Eye (tissue), 1 donor: Measurements from ENCODE around the gene PSMB5.

Experiments
- DNase-seq: peaks from one replicate; pipeline ENCODE4 v3.0.0-alpha.2; 2015

The PSMB5 gene

DNA sequence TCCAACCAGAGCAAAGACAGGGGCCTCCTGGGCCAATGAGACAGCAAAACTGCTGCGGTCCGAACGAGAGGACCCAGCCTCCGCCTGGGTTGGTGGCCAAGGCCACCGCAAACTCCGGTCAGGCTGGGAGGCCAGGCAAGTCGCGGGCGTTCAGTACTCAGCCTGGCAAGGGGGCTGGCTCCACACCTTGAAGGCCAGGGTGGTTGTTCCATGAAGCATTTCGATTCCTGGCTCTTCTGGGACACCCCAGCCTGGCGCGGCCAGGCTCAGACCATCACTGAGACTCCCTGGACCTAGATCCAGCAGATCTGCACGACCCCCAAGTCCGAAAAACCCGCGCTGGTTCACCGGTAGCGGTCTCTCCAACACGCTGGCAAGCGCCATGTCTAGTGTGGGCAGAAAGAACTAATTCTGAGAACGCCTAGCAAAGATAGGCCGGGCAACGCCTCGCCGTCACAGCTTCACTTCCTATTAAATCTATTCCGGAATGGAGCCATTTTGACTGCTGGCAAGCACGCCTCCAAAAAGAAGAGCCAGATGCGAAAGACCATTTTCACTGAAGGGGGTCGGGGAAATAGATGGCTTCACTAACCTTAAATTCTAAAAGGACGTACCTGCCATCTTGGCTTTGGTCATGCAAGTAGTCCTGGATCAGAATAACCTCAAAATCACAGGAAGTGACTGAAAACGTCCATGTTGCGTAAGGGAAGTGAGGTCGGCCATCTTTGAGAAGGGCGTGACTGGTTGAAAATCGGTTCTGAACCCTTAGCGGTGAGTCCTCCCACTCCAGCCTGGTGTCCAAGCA is at the start of gene PSMB5:
Gene PSMB5, minus strand, starts transcription at position 403 of the 805 bp plus-strand sequence. Its CDS starts 19 bp downstream, at position 384.
- peak; percentile 98 for DNase-seq

DNA sequence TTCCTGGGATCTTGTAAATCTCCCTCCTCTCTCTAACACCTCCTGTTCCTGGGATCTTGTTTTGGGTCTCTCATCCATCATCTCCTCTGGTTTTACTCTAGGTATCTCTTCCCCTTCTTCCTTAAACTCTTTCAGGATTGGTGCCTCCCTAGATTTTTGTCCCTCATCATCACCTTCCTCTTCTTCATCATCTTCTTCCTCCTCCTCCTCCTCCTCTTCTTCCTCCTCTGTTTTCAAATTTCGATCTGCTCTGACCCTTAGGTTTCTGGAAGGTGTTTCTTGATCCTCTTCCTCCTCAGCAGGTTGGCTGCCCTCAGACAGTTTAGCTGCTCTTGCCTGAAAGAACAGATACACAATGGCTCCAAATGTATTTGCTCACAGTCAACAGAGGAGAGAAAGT is 45.8 kb upstream of the PSMB5 start:
- no peak for DNase-seq

- no peak for DNase-seq
These were observed 45.0 kb upstream of the PSMB5 start for GRCh38 chr14:23079716-23080115.

- no peak for DNase-seq
These were observed 44.0 kb upstream of the PSMB5 start for GRCh38 chr14:23078692-23079116.

DNA sequence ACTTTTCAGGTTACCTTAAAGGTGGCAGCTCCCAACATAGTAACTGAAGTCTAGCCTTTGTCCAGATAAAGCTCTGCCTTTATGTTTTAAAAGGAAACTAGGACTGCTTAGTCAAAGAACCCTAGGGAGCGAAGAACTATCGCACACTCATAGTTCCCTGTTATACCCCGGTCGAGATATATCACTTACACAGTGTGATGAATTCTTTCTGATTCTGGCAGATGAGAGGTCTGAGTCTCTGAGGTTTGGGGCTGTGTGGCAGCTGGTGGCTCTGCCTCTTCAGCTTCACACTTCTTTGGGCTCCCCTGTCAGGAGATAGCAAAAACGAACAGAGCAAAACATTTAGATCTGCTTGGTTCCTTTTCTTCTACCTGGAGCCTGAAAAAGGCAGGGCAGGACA is 43.3 kb upstream of the PSMB5 start:
- no peak for DNase-seq

- DNase-seq, result peak; percentile 66
These were observed 42.2 kb upstream of the PSMB5 start for GRCh38 chr14:23076785-23077408.

DNA sequence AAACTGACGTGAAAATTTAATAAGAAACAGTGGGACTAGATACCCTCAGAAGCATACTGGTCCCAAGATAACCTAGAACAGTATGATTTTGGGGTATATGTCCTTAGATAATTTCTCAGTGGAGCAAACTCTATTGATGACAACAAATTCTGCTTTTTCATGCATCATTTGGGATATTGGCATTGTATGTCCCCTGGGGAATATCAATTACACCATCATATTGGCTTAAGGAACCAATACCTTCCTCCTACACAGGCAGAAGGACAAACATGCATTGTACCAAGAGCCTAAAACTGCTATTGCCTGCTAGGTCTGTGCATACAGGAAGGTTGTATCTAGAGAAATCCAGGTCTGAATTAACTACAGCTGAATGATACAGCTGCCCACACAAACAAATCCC is 40.2 kb upstream of the PSMB5 start:
- no peak for DNase-seq

DNA sequence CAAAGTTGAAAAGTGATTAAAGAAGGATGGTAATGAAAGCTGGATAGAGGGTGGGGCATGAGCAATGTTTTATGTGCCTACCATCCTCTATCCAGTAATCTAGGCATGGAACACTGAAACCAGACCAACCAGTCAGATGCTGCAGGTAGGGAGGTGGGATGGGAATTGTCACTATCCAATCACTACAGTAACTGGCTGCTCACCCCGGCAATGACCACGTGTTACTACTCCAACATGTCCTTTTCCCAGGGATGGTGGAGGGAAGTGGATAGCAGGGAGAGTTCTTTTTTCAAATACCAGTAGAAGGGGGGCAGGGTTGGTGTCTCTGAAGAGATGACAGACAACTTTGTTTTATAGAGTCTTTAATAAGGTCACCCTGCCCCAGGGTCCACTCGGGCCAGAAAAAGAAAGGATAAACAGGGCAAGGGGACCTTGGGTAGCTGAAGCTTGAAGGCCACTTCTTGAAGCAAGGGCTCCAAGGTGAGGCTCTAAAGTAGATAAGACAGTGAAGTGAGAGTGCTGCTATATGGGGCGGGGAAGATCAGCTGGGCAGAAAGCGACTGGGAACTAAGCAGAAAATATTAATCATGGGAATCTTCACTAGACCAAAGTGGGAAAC is 37.3 kb upstream of the PSMB5 start:
- DNase-seq, result no peak

DNA sequence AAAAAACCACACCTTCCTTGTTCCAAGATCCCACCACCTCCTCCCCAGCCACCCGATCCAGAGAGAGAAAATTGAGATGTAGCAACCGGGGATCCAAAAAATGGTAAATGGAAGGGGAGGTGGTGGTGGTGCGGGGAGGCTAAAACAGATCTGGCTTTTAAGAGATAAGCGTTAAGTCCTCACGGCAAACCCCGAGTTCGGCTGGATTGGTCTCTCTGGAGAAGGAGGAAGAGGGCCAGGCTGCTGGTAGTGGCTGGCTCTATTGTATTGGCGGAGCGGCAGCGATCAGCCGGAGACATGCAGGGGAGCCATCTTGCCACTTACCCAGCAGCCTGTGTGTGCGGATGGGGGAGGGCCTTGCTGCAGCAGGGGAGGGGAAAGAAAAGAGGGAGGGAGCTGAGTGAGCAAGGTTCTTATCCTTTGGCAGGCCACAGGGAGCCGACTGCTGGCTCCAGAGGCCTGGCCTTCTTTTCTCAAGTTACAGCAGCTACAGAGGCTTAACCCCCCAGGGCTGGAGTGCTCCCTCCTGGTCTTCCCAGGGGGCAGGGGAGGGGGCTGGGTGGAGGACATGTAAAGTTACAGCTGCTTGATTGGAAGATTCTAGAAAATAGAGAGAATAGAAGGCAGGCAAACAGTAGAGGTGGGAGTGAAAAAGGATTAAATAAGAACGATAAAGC is 36.7 kb upstream of the PSMB5 start:
- DNase-seq, result peak; percentile 94

- DNase-seq, result peak; percentile 39
These were observed 35.8 kb upstream of the PSMB5 start for GRCh38 chr14:23070262-23071129.

GRCh38 chr14:23069413-23069806 is 34.7 kb upstream of the PSMB5 start:
- DNase-seq, result no peak

- peak; percentile 98 for DNase-seq
These were observed 34.2 kb upstream of the PSMB5 start for GRCh38 chr14:23068789-23069412.

DNA sequence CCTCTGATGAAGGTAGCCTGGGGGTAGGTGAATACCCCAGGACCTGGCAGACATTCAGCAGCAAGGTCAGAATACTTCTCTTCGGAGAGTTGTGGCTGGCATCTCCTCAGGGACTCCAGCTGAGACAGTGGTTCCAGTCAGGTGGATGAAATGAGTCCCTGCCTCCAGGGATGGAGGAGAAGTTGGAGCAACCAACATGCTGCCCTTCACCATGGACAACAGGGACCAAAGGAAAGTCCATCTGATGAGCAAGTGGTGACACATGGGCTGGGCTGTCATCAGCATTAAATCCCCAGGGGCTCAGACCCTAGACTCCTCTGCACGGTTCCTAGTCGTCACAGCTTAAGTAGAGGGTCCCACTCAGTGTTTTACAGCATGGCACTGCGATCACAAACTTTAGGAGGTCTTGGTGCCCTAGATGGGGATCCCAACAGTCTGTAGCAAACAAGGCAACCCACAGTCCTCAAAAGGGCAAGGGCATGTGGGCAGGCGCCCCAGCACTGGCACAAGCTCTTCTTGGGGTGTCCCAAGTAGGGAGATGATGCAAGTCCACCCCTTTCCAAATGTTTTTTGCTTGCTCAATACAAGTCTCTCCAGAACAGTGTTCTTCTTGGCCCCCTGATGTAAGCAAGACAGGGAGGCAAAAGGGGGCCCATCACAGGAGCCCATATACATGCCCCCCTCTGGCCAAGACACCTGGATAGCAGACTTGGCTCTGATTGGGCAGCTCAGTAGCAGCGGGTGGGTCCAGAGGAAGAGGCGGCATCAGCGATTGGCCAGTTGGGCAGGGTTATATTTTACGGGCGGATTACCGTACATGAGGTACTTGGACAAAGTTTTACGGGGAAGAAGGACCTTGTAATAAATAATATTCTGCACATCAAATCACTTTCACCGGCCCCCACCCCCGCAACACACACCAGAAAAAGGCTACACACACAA is 33.4 kb upstream of the PSMB5 start:
- no peak for DNase-seq

DNA sequence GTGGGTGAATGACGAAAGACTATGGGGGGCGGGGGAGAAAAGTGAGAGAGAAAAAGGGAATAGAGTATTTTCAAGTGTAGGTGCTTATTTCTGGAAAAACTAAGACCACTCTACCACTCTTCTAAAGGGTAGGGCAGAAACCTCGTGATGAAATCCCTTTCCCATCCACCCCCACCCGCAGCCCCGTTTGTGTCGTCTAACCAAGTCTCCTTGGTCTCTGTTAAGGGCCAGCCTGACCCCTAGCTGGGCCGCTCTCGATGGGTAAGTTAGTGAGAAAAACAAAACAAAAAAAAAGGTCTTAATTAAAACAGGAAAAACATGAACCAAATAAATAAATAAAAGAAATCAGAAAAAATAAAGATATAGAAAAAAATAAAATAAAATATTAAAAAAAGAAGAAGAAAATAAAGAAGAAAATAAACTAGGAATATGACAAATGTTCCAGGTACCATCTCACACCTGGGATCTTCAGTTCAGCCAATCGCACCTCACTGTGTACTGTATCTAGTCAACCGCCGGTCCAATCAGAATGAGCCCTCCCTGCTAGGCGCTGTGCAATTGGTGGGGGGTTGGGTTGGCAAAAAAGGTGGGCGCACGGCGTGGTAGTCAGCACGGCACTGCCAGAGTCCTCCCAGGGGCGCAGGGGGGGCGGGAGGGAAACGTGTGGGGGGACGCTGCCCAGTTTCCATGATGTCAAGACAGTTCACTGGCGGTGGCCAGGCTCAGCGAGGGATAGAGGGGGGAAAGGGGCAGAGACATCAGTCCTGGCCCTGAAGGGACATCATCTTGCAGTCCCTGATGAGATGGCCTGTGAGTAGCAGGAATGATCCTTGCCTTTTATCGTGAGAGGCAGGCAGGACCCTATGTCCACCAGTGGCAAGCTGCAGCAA is 32.4 kb upstream of the PSMB5 start:
- DNase-seq, result no peak

DNA sequence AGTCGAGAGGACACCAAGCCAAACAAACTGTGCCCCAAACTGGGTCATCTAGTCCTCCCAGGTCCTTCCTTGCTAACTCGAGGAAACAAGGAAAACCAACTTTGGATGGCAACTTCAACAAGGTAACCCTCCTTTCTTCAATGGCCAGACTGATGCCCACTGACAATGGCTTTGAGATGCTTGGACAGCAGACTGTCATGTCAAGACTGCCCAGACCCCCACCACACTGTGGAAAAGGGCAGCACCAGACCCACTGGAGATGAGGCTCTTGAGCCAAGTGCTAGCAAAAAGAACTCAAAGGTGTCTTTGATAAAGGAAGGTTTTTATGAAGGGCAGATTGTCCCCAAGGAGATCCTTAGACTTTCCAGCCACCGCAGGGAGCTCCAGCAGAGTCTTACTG is 31.7 kb upstream of the PSMB5 start:
- DNase-seq, result no peak

- no peak for DNase-seq
These were observed 28.9 kb upstream of the PSMB5 start for GRCh38 chr14:23063601-23064000.

DNA sequence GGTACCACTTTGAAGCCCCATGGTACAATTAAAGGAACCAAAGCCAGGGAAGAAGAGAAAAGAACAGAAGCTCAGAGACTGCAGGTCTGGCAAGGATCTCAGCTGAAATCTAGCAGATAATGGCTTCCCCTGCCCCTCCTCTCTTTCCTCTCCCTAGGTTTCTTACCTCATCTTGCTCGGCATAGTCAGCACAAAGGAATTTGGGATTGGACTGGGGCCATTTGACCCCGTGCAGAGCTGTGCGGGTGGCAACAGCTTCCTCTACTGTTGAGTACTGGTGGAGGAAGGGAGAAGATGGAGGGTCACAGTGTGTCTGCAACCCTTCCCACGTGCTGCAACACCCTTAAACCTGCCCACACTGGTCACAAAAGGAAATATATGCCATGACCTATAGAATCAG is 27.3 kb upstream of the PSMB5 start:
- DNase-seq, result peak; percentile 54

DNA sequence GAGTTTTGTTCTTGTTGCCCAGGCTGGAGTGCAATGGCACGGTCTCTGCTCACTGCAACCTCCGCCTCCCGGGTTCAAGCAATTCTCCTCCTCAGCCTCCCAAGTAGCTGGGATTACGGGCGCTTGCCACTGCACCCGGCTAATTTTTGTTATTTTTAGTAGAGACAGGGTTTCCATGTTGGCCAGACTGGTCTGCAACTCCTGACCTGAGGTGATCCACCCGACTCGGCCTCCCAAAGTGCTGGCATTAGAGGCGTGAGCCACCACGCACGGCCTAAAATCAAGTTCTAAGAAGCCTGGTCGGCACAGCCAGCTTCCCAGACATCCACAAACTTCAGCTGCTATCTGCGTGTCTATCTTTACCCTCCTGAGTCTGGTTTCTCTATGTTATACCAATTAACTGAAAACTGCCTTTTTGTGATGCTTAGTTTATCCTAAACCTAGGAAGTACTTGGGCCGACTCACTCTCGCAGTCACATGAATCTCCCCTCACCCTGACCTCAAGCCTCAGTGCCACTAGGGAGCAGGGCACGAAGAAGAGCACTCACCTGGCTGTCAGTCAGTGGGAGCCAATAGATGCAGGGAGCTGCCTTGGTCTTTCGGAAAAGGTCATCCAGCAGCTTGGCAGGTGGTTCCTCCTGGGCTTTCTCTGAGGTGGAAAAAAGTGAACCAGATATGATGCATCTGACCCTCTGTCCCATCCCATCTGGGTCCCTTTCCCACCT is 26.0 kb upstream of the PSMB5 start:
- no peak for DNase-seq
